ENCODE results near the gene STX1B. TPM values are rescaled to one million over a fixed set of nuclear protein-coding genes. Genes with fewer than 3 reads are reported as not detected.
"Not testable (repeated sequence)": the region's sequence is repeated elsewhere in the genome, so short reads cannot be mapped to it uniquely, and the experiment has no call there.

The STX1B gene
- total RNA-seq, 1 donor from 2014 or later, result 1.6 TPM

DNA sequence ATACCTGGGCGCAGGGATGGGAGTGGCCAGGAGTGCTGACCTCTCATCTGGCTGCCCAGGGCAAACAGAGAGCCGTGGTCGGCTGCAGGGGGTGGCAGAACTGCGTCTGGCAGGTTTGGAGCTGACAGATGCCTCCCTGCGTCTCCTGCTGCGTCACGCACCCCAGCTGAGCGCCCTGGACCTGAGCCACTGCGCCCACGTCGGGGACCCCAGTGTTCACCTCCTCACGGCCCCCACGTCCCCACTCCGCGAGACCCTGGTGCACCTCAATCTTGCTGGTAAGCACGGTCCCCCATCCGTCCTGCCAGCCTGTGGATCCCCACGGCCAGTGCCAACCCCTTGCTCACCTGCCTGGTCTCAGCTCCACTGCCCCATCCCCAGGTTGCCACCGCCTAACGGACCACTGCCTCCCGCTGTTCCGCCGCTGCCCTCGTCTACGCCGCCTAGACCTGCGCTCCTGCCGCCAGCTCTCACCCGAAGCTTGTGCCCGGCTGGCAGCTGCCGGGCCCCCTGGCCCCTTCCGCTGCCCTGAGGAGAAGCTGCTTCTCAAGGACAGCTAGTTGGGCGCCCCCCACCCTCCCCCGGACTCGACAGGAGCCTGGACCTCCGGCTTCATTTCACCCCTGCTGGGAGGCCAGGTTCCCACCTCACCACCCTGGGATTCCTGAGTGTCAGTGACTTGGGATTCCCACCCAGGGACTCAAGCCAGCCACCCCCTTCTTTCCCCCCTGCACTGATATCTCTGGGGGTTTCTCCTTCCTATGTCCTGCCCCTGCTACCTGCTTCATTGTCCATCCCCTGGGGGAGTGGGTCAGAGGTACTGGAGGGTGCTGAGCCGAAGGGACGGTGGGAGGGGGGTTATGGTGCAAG is 63.5 kb downstream of the STX1B start:
- no peak for DNase-seq (ENCODE audit: low spot score)
- intact Hi-C loops (cut with DNase I), result no loop called here

DNA sequence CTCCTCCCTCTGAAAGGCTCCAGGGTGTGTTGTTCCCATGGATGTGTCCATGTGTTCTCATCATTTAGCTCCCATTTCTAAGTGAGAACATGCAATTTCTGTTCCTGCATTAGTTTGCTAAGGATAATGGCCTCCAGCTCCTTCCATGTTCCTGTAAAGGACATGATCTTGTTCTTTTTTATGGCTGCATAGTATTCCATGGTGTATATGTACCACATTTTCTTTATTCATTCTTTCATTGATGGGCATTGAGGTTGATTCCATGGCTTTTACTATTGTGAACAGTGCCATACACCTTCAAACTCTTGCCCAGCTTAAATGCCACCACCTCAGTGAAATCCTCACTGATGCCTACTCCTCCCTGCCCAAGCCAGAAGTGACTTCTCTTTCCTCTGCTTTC is 66.1 kb downstream of the STX1B start:
- DNase-seq (ENCODE audit: low spot score), result no peak
- intact Hi-C loops (cut with DNase I), result no loop called here

DNA sequence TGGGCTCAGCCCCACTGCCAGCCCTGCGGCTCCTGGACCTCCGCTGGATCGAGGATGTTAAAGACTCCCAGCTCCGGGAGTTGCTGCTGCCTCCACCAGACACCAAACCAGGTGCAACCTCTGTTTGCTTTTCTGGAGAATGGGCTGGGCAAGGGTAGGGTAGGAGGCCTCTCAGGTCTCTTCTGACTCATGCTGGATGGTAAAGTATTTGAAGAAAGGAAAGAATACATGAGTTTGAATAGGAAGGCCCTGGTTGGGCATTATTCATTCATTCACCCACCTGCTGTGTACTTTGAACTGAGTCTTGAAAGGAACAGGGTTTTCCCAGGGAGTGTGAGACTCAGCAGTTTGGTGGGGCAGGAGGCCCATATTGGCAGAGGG is 68.0 kb downstream of the STX1B start:
- intact Hi-C loops (cut with DNase I), result no loop called here
- DNase-seq (ENCODE audit: low spot score), result no peak

DNA sequence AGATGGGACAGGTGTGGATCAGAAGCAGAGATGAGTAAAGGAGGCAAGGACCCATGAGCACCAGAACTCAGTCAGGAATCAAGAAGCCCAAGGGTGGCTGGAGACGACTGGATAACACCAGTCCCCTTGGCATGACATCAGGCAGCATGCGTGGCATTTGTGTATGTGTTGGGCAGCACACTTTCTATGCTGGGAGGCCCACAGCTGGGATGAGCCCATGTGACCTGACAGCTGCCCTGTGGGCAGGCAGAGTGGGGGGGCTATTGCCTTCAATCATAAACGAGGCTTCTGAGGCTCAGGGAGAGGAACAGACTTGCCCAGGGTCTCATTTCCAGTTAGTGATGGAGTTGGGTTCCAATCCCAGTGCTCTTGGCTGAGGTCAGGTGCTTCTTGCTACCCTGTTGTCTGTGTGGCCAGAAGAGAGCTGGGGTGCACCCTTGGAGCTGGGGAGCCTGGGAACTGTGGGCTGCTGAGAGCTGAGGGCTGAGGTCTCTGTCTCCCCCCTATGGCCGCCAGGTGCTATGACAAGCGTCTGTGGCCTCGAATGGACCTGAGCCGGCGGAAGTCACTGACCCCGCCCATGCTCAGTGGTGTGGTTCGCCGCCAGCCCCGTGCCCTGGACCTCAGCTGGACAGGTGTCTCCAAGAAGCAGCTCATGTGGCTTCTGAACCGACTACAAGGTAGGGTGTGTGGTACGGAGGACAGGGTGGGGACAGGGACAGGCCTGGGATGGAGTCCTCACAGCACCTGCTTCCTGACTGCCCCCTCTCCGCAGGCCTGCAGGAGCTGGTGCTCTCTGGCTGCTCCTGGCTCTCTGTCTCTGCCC is 68.6 kb downstream of the STX1B start:
- peak; percentile 93 for DNase-seq (ENCODE audit: low spot score)
- intact Hi-C loops (cut with DNase I), result no loop called here

DNA sequence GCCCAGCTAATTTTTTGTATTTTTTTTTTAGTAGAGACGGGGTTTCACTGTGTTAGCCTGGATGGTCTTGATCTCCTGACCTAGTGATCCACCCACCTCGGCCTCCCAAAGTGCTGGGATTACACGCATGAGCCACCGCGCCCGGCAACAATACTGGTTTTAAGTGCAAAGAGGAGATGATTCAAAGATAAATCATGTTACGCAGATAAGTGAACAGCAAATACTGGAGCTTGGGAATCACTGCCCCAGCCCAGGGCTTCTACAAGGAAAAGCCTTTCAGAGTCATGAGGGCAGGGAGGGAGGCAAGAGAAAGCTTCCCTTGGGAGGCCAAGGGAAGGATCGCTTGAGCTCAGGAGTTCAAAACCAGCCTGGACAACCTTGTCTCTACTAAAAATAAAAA is 70.9 kb downstream of the STX1B start:
- DNase-seq (ENCODE audit: low spot score); intact Hi-C loops (cut with DNase I): not testable (repeated sequence)

Other genes with a start within 250 kb of the STX1B start
- gene CFAP119, start 248.6 kb downstream of the STX1B start, total RNA-seq, result 1.0 TPM
- gene RNF40, start 248.3 kb downstream of the STX1B start, total RNA-seq, result 47.9 TPM
- 22.7 TPM for gene ZNF629, start 223.4 kb downstream of the STX1B start, total RNA-seq
- 27.6 TPM for gene BCL7C, start 116.6 kb downstream of the STX1B start, total RNA-seq
- 17.7 TPM for gene CTF1, start 114.0 kb downstream of the STX1B start, total RNA-seq
- gene FBXL19, start 87.1 kb downstream of the STX1B start, total RNA-seq, result 8.0 TPM
- gene ORAI3, start 61.6 kb downstream of the STX1B start, total RNA-seq, result 9.5 TPM
- gene SETD1A, start 52.9 kb downstream of the STX1B start, total RNA-seq, result 9.6 TPM
- 5.4 TPM for gene HSD3B7, start 25.4 kb downstream of the STX1B start, total RNA-seq
- 41.1 TPM for gene STX4, start 22.9 kb upstream of the STX1B start, total RNA-seq
- gene ZNF668, start 63.6 kb upstream of the STX1B start, total RNA-seq, result 5.9 TPM
- gene ZNF646, start 63.8 kb upstream of the STX1B start, total RNA-seq, result 9.6 TPM
- 0.59 TPM for gene PRSS53, start 78.3 kb upstream of the STX1B start, total RNA-seq
- 42.1 TPM for gene VKORC1, start 84.2 kb upstream of the STX1B start, total RNA-seq
- 56.4 TPM for gene BCKDK, start 97.7 kb upstream of the STX1B start, total RNA-seq
- 56.5 TPM for gene KAT8, start 107.0 kb upstream of the STX1B start, total RNA-seq
- not detected for gene PRSS8, start 125.1 kb upstream of the STX1B start, total RNA-seq
- gene PRSS36, start 139.4 kb upstream of the STX1B start, total RNA-seq, result 1.1 TPM
- gene FUS, start 169.5 kb upstream of the STX1B start, total RNA-seq, result 158 TPM
- gene PYCARD, start 192.1 kb upstream of the STX1B start, total RNA-seq, result 3.2 TPM
- 2.4 TPM for gene TRIM72, start 203.5 kb upstream of the STX1B start, total RNA-seq
- not detected for gene PYDC1, start 206.5 kb upstream of the STX1B start, total RNA-seq
- gene ITGAM, start 249.3 kb upstream of the STX1B start, total RNA-seq, result 4.8 TPM

All from cardiac septum (tissue), 1 donor.